Urinary bladder (tissue), 4 donors: Measurements from ENCODE around the gene CACNA1A. TPM values are rescaled to one million over a fixed set of nuclear protein-coding genes. Genes with fewer than 3 reads are reported as not detected.

Experiments used
- DNase-seq: peaks from one replicate; pipeline ENCODE4 v3.0.0-alpha.2; 2015; ENCODE audit errors: extremely low spot score
- H3K27ac ChIP-seq: one replicate; pipeline ENCODE4 v1.5.1; 2013; ENCODE audit warnings: low read depth, mild to moderate bottlenecking, moderate library complexity
- H3K36me3 ChIP-seq: one replicate; pipeline ENCODE4 v1.6.1; 2013; ENCODE audit warnings: mild to moderate bottlenecking, moderate library complexity; ENCODE audit not compliant: insufficient read depth
- H3K4me1 ChIP-seq: one replicate; pipeline ENCODE4 v1.6.1; 2013; ENCODE audit warnings: mild to moderate bottlenecking, moderate library complexity; ENCODE audit not compliant: insufficient read depth
- H3K4me3 ChIP-seq: one replicate; pipeline ENCODE4 v1.5.1; 2013; ENCODE audit warnings: low read depth, low read length
- WGBS: extraction: QIAGEN DNeasy Blood & Tissue Kit; methylation state at CpG from one replicate; pipeline ENCODE4 v1.1.7; 2013; 5-methylcytosine and 5-hydroxymethylcytosine counted together
- polyA plus RNA-seq: library from polyadenylated mRNA; stranded (reverse); fragments of 200-250 nt; gene quantifications from one replicate; pipeline ENCODE4 v1.2.3, GENCODE V29; 2013
- total RNA-seq: library from RNA; depleted of rRNA; stranded (reverse); fragments of >200 nt; gene quantifications from one replicate; pipeline ENCODE4 v1.2.3, GENCODE V29; 2014
- donor health status: healthy with polysubstance abuse.
- donor health status: healthy.

The CACNA1A gene
- total and polyA plus RNA-seq, 2 donors: 0.75 to 1.7 TPM

DNA sequence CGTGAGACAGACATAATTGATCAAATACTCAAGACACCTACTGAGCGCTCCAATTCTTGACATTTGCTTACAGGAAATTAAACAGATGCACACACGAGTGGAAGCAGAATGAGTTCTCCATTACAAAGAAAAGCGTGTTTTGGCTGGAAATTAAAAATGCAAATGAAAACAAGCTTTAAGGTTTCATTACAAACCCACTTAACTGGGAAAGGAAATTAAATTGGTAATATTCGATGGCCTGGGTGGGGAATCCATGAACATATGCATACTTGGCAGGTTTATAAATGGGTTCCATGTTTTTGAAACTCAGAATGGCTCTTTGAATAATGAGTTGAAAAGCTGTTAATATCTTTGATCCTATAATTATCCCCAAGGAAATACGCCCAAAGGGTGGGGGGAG lies 178.0 kb downstream of the CACNA1A start:
- Histone ChIP-seq H3K36me3 (no peaks in the 10 kb centered on the region), H3K4me3 (no peak overlapping the region), H3K4me1 (no peaks in the 10 kb centered on the region), H3K27ac (no peak overlapping the region)
- 77% methylated on average over 6 of the region's 6 CpGs for WGBS
- DNase-seq: no peak

GRCh38 chr19:13319526-13319925 lies 186.8 kb downstream of the CACNA1A start:
- no peaks in the 10 kb centered on the region for H3K4me1 ChIP-seq
- DNase-seq: no peak
- H3K4me3 ChIP-seq: no peak overlapping the region
- 73% methylated on average over 4 of the region's 4 CpGs for WGBS
- H3K27ac ChIP-seq: no peak overlapping the region
- H3K36me3 ChIP-seq: no peaks in the 10 kb centered on the region

DNA sequence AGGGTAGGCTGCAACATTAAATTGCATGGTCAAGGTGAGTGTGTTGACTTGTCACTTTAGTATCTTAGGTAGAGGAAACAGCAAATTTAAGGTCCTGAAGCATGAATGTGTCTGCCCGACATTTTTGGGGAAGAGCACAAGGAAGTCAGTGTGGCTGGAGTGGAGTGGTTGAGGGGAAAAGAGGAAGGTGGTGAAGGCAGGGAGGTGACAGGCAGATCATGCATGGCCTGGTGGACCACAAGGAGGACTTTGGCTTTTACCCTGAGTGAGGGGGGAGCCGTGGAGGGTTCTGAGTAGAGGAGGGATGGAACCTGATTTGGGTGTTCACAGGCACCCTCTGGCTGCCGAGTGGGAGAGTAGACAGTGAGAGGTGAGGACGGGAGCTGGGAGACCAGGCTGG lies 188.1 kb downstream of the CACNA1A start:
- no peak for DNase-seq
- Histone ChIP-seq H3K4me3 (no peak overlapping the region), H3K36me3 (no peaks in the 10 kb centered on the region), H3K4me1 (no peaks in the 10 kb centered on the region), H3K27ac (no peak overlapping the region)
- 81% methylated on average over 4 of the region's 4 CpGs for WGBS

DNA sequence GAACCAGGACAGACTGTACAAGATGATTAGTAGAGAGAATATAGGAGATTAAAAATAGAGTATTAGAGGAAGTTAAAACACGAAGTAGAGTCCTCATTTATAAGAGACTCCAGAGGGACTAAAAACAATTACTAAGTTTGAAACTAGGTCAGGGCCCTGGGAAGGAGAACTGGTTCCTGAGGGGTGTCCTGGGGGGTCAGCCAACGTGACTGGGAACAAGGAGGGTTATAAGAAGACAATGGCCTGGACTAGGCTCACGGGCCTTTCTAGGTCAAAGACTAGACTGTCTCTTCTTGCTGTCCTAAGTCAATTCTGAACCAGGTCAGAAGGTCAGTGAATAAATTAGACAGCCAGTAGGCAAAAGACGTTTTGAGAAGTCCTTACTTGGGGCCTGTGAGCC lies 190.8 kb downstream of the CACNA1A start:
- Histone ChIP-seq H3K4me3 (no peak overlapping the region), H3K4me1 (no peaks in the 10 kb centered on the region), H3K27ac (no peak overlapping the region), H3K36me3 (no peaks in the 10 kb centered on the region)
- no peak for DNase-seq
- 61% methylated on average over 4 of the region's 4 CpGs for WGBS

- no peak for DNase-seq
- no peak overlapping the region for H3K4me3 ChIP-seq
- 83% methylated on average over 3 of the region's 3 CpGs for WGBS
Measured at GRCh38 chr19:13314761-13315160, 191.5 kb downstream of the CACNA1A start.

GRCh38 chr19:13313875-13314274 lies 192.4 kb downstream of the CACNA1A start:
- DNase-seq: no peak
- 85% methylated on average over 2 of the region's 2 CpGs for WGBS
- H3K36me3 ChIP-seq: no peaks in the 10 kb centered on the region
- no peak overlapping the region for H3K27ac ChIP-seq
- H3K4me1 ChIP-seq: no peaks in the 10 kb centered on the region
- H3K4me3 ChIP-seq: no peak overlapping the region

More at GRCh38 chr19:13314761-13315160, 191.5 kb downstream of the CACNA1A start:
- no peaks in the 10 kb centered on the region for H3K4me1 ChIP-seq
- H3K27ac ChIP-seq: no peak overlapping the region
- H3K36me3 ChIP-seq: no peaks in the 10 kb centered on the region

DNA sequence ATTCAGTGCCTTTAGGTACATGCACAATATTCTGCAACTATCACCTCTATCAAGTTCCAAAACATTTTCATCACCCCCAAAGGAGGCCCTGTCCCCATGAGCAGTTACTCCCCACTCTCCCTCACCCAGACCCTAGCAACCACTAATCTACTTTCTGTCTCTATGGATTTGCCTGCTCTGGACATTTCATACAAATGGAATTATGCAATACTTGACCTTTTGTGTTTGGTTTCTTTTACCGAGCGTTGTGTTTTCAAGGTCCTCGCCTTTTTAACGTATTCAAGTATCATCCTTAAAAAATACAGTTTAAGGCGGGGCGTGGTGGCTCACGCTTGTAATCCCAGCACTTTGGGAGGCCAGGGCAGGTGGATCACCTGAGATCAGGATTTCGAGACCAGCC lies 196.4 kb downstream of the CACNA1A start:
- no peak for DNase-seq
- H3K36me3 ChIP-seq: no peaks in the 10 kb centered on the region
- 80% methylated on average over 8 of the region's 8 CpGs for WGBS
- no peaks in the 10 kb centered on the region for H3K4me1 ChIP-seq
- H3K27ac ChIP-seq: no peak overlapping the region
- no peak overlapping the region for H3K4me3 ChIP-seq

GRCh38 chr19:13303381-13304129 lies 202.7 kb downstream of the CACNA1A start:
- no peaks in the 10 kb centered on the region for H3K36me3 ChIP-seq
- WGBS: 70% methylated on average over 24 of the region's 24 CpGs
- no peak for DNase-seq
- no peaks in the 10 kb centered on the region for H3K4me1 ChIP-seq
- no peak overlapping the region for H3K27ac ChIP-seq
- H3K4me3 ChIP-seq: no peak overlapping the region

GRCh38 chr19:13302526-13303270 lies 203.6 kb downstream of the CACNA1A start:
- DNase-seq: no peak
- no peaks in the 10 kb centered on the region for H3K4me1 ChIP-seq
- H3K27ac ChIP-seq: no peak overlapping the region
- no peak overlapping the region for H3K4me3 ChIP-seq
- H3K36me3 ChIP-seq: no peaks in the 10 kb centered on the region
- WGBS: 31% methylated on average over 12 of the region's 12 CpGs

GRCh38 chr19:13301627-13302334 lies 204.5 kb downstream of the CACNA1A start:
- 50% methylated on average over 10 of the region's 10 CpGs for WGBS
- H3K36me3 ChIP-seq: no peaks in the 10 kb centered on the region
- H3K4me1 ChIP-seq: no peaks in the 10 kb centered on the region
- no peak overlapping the region for H3K4me3 ChIP-seq
- DNase-seq: no peak
- H3K27ac ChIP-seq: no peak overlapping the region

DNA sequence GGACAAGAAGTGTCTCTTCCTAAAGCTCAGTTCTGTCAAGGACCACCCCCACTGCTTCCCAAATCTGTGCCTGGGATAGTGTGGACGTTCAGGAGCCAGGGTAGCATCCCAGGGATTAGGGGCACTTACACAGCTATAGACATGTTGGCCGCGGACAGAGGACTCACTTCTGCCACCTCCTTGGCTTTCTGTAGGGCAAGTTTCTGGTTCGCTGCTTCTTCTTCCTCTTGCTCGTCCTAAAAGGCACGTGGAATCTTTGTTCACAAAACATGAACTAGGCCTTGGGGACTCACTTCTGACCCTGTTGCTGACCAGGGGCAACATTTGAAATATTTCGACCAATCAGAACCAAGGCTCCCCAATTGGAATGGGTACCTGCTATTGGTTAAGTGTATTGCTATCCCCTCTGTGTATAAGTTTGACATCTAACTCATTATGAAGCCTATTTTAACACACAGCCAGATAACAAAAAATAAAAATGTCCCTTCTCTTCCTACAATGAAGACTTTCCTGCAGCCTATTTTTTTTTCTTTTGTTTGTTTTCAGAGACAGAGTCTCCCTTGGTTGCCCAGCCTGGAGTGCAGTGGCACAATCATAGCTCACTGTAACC lies 205.8 kb downstream of the CACNA1A start:
- no peak for DNase-seq
- Histone ChIP-seq H3K4me3 (no peak overlapping the region), H3K4me1 (no peaks in the 10 kb centered on the region), H3K27ac (no peak overlapping the region), H3K36me3 (no peaks in the 10 kb centered on the region)
- WGBS: 68% methylated on average over 7 of the region's 7 CpGs

- 69% methylated on average over 10 of the region's 10 CpGs for WGBS
- Histone ChIP-seq H3K27ac (no peak overlapping the region), H3K4me3 (no peak overlapping the region), H3K4me1 (no peaks in the 10 kb centered on the region), H3K36me3 (no peaks in the 10 kb centered on the region)
- DNase-seq: no peak
Measured at GRCh38 chr19:13299838-13300237, 206.4 kb downstream of the CACNA1A start.

DNA sequence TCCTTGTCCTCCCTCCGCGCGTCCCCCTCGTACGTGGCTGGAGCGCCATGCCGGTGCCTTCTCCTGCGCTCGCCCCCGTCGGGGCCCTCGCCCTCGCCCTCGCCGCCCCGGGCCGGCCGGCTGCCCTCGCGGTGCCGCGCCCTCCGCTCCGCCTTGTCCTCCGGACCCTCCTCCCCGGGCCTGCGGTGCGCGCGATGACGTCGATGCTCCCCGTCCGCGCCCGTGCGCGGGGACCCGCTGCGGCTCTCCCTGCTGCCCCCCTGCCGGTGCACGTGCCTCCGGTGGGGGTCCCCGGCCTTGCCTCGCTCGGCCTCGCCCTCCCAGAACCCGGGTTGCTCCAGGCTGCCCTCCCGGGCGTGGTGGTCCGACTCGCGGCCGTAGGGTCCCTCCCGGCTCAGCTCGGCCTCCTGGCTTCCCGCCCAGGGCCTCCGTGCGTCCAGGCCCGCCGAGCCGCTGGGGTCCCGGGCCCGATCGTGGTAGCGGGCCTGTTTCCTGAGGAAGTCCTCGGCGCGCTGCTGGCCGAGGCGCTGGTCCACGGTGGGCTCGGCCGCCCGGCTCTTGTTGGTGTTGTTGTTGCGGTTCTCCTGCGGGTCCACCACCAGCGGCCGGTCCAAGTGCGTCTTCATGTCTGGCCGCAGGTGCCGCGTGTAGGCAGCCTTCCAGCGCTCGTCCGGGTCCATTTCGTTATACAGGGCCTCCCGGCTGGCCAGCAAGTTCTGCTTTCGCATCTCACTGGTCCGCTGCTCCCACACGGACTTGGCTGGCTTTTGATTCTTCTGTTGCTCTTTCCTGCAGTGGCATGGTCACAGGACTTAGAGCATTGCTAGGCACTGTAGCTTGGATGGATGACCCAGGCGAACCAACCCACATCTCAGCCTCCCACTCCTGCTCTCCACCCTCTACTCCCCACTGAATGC lies 207.5 kb downstream of the CACNA1A start:
- DNase-seq: no peak
- Histone ChIP-seq H3K27ac (no peak overlapping the region), H3K4me3 (peak overlapping the region; percentile 2), H3K4me1 (no peaks in the 10 kb centered on the region), H3K36me3 (no peaks in the 10 kb centered on the region)
- WGBS: 48% methylated on average over 92 of the region's 92 CpGs
